ACC112 (cell line): ENCODE measurements around the gene BORCS5.
"Not testable (repeated sequence)": the region's sequence is repeated elsewhere in the genome, so short reads cannot be mapped to it uniquely, and the experiment has no call there.

Experiments
- H2AFZ ChIP-seq: fragments of 200-600 bp; sonication (generic); one replicate; pipeline ENCODE4 v1.6.0; 2017; ENCODE audit warnings: antibody characterized with exemption, low read length; ENCODE audit not compliant: unreplicated experiment
- H3K27ac ChIP-seq: fragments of 200-600 bp; sonication (generic); 2 replicates; pipeline ENCODE4 v1.5.1; 2014; ENCODE audit warnings: low read depth, mild to moderate bottlenecking, antibody characterized with exemption, low read length, moderate library complexity
- H3K27me3 ChIP-seq: fragments of 200-600 bp; sonication (generic); 2 replicates; pipeline ENCODE4 v1.6.1; 2014; ENCODE audit warnings: mild to moderate bottlenecking, antibody characterized with exemption, low read length, moderate library complexity, mixed read lengths; ENCODE audit not compliant: insufficient read depth
- H3K36me3 ChIP-seq: fragments of 200-600 bp; sonication (generic); 2 replicates; pipeline ENCODE4 v1.6.1; 2016; ENCODE audit warnings: mild to moderate bottlenecking, antibody characterized with exemption, low read length, moderate library complexity, mixed read lengths; ENCODE audit not compliant: insufficient read depth
- H3K4me1 ChIP-seq: fragments of 200-600 bp; sonication (generic); one replicate; pipeline ENCODE4 v1.6.1; 2016; ENCODE audit warnings: low read length, mixed read lengths; ENCODE audit not compliant: insufficient read depth, unreplicated experiment, control insufficient read depth
- H3K4me3 ChIP-seq: fragments of 200-600 bp; sonication (generic); 2 replicates; pipeline ENCODE4 v1.5.1; 2014; ENCODE audit warnings: mild to moderate bottlenecking, low read depth, low read length
- H3K79me2 ChIP-seq: fragments of 200-600 bp; sonication (generic); one replicate; pipeline ENCODE4 v1.6.0; 2016; ENCODE audit warnings: low read length; ENCODE audit not compliant: control insufficient read depth, unreplicated experiment, insufficient read depth

BORCS5 gene

DNA sequence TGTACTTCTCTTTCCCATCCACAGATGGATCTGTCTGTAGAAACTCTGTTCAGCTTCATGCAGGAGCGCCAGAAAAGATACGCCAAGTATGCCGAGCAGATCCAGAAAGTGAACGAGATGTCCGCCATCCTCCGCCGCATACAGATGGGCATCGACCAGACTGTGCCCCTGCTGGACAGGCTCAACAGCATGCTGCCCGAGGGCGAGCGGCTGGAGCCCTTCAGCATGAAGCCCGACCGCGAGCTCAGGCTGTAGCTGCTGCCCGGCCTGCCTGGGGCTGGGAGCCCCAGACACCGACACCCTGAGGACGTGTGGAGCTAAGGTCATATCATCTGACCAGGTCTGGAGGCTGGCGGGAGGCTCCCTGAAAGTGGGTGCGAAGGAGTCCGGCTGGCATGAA is 108.6 kb downstream of the BORCS5 start:
- Histone ChIP-seq H3K4me1 (no peaks in the 10 kb centered on the region), H3K27ac (no peak overlapping the region), H2AFZ (no peak overlapping the region), H3K36me3 (no peaks in the 10 kb centered on the region), H3K27me3 (no peaks in the 10 kb centered on the region), H3K79me2 (no peaks in the 10 kb centered on the region), H3K4me3 (no peak overlapping the region)

DNA sequence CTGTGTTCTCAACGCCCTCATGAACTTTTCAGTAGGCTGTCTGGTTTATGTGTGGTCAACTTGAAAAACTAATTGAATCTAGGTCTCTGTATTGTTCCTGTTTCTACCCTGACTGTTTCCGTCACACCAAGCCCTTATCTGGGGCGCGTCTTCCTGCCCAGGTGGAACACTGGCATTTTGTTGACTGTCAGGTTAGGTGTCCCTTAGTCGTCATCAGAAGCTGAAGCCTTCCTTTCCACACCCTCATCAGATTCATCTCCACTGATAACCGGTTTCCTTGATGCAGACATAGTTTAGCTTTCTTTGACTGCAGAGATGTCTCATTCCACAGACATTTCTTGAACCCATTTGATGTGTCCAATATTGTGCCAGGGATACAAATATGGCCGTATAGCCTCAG is 109.3 kb downstream of the BORCS5 start:
- Histone ChIP-seq H3K36me3 (no peaks in the 10 kb centered on the region), H3K4me3 (no peak overlapping the region), H3K4me1 (no peaks in the 10 kb centered on the region), H3K27ac (no peak overlapping the region), H3K27me3 (no peaks in the 10 kb centered on the region), H2AFZ (no peak overlapping the region), H3K79me2 (no peaks in the 10 kb centered on the region)

DNA sequence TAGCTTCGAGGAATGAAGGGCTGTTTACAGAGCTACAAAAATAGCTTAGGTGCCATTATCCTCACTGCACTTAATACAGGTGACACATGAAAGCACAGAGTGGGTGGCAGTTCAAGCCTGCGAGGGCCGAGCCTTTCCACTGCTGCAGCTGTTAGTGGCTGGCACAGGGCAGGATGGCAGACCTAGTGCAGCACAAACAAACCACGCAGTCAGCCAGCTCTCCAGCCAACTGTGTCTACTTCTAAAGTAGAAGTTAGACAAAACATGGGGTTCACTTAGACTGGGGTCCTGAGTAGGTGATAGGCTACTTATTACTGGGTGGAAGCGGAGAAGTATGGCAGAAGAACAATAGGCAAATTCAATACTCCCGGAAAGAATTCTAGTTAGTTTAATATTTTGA is 110.4 kb downstream of the BORCS5 start:
- Histone ChIP-seq H3K36me3 (no peaks in the 10 kb centered on the region), H2AFZ (no peak overlapping the region), H3K27ac (no peak overlapping the region), H3K4me1 (no peaks in the 10 kb centered on the region), H3K27me3 (no peaks in the 10 kb centered on the region), H3K79me2 (no peaks in the 10 kb centered on the region), H3K4me3 (no peak overlapping the region)

DNA sequence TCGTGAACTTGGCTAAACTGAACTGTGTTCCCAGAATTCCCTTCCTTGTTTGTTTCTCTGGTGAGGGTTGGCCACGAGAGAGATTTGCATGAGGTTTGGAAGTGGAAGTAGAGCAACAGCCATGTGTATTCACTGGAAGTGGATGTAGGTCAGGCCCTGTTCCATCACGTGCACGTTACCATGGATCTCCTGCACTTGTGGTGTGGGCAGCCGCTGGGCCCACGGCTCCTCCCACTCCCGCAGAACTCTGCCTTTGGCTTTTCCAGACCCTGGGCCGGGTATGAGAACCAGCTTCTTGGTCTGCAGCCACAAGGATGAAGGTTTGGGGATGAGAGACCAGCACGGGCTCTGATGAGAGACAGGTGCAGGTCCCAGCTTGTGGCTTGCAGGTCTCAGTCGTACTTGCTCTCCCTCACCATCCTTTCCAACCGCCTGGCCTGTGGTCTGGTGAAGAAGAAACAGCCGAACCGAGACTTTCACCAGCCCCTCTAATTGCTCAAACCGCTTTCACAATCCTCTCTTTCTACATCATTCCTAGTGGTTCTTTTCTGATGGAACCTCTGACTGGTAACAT is 110.9 kb downstream of the BORCS5 start:
- Histone ChIP-seq H3K79me2 (no peaks in the 10 kb centered on the region), H2AFZ (no peak overlapping the region), H3K4me1 (no peaks in the 10 kb centered on the region), H3K36me3 (no peaks in the 10 kb centered on the region), H3K27ac (no peak overlapping the region), H3K27me3 (no peaks in the 10 kb centered on the region), H3K4me3 (no peak overlapping the region)

- Histone ChIP-seq H2AFZ (no peak overlapping the region), H3K36me3 (no peaks in the 10 kb centered on the region), H3K4me3 (no peak overlapping the region), H3K27me3 (no peaks in the 10 kb centered on the region), H3K79me2 (no peaks in the 10 kb centered on the region), H3K27ac (no peak overlapping the region), H3K4me1 (no peaks in the 10 kb centered on the region)
Measured at GRCh38 chr12:12468575-12468974, 111.7 kb downstream of the BORCS5 start.

DNA sequence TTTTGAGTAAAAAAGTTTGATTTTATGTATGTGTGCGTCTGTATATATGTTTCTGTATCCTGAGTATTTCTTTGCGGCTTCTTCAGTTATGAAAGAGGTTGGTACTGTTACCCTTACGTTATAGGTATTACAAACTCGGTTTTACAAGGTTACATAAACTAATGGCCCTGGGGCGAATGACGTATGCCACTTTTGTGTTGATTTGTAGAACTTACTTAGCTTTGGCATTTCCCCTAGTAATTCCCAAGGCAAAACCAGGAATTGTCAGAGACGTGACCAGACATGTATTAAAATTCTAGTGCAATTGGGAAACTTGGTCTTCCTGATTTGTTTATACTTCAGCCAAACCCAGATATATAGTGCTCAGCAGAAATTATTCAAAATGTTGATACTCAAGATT is 112.5 kb downstream of the BORCS5 start:
- no peaks in the 10 kb centered on the region for H3K36me3 ChIP-seq
- no peaks in the 10 kb centered on the region for H3K27me3 ChIP-seq
- H2AFZ ChIP-seq, result no peak overlapping the region
- no peaks in the 10 kb centered on the region for H3K79me2 ChIP-seq
- no peak overlapping the region for H3K4me3 ChIP-seq
- H3K27ac ChIP-seq, result no peak overlapping the region
- no peaks in the 10 kb centered on the region for H3K4me1 ChIP-seq

DNA sequence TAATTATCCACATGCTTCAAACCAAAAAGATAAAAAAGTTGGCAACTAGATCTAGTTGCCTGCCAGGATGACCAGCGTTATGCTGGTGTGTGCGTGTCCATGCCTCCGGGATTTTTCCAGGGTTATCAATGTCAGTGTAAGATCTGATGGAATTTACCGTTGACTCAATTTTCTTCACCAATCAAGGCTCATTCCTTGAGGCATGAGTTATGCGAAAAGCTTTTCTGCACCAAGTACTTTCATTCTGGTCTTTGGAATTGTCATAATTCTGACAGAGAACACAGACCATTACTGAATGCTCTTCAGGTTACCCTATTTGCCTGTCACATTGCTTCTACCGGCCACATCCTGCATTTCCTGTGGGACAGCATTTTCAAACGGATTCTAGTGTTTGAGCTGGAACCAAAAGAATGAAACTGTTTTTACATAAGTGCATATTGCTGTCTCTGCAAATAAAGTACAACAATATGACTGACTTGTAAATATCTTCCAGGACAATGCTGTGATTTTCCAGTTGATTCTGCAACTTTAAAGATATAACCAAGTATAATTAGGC is 114.0 kb downstream of the BORCS5 start:
- Histone ChIP-seq H3K4me3 (no peak overlapping the region), H3K79me2 (no peaks in the 10 kb centered on the region), H2AFZ (no peak overlapping the region), H3K27me3 (no peaks in the 10 kb centered on the region), H3K4me1 (no peaks in the 10 kb centered on the region), H3K27ac (no peak overlapping the region), H3K36me3 (no peaks in the 10 kb centered on the region)

DNA sequence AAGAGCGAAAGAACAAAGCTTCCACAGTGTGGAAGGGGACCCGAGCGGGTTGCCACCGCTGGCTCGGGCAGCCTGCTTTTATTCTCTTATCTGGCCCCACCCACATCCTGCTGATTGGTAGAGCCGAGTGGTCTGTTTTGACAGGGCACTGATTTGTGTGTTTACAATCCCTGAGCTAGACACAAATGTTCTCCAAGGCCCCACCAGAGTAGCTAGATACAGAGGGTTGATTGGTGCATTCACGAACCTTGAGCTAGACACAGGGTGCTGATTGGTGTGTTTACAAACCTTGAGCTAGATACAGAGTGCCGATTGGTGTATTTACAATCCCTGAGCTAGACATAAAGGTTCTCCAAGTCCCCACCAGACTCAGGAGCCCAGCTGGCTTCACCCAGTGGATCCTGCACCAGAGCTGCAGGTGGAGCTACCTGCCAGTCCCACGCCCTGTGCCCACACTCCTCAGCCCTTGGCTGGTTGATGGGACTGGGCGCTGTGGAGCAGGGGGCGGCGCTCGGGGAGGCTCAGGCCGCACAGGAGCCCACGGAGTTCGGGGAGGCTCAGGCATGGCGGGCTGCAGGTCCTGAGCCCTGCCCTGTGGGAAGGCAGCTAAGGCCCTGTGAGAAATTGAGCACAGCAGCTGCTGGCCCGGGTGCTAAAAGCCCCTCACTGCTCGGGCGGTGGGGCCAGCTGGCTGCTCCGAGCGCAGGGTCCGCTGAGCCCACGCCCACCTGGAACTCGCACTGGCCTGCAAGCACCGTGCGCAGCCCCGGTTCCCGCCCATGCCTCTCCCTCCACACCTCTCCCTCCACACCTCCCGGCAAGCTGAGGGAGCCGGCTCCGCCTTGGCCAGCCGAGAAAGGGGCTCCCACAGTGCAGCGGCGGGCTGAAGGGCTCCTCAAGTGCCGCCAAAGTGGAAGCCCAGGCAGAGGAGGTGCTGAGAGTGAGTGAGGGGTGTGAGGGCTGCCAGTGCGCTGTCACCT is 115.4 kb downstream of the BORCS5 start:
- not testable (repeated sequence) for H3K27ac ChIP-seq, H2AFZ ChIP-seq, H3K79me2 ChIP-seq, H3K27me3 ChIP-seq, H3K4me3 ChIP-seq, H3K4me1 ChIP-seq, H3K36me3 ChIP-seq

DNA sequence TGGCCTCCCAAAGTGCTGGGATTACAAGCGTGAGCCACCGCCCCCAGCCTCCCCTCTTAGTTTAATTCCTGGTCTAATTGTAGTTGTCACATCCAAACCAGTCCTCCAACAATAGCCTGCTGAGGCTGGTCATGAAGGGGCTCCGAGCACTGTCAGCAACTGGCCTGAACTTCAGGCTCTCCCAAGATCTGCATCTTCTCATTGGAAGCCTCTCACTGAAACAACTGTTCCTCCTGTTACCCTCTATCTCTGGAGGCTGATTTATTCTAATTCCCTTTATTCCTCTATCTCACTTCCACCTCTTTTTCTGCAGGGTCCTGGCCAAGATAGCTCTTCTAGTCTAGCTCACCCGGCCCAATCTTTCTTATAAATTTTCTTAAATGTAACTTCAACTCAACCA is 116.3 kb downstream of the BORCS5 start:
- no peaks in the 10 kb centered on the region for H3K27me3 ChIP-seq
- no peak overlapping the region for H3K27ac ChIP-seq
- no peaks in the 10 kb centered on the region for H3K4me1 ChIP-seq
- H2AFZ ChIP-seq, result no peak overlapping the region
- H3K79me2 ChIP-seq, result no peaks in the 10 kb centered on the region
- H3K36me3 ChIP-seq, result no peaks in the 10 kb centered on the region
- H3K4me3 ChIP-seq, result no peak overlapping the region

GRCh38 chr12:12474471-12474928 is 117.6 kb downstream of the BORCS5 start:
- no peak overlapping the region for H2AFZ ChIP-seq
- no peak overlapping the region for H3K27ac ChIP-seq
- H3K4me1 ChIP-seq, result no peaks in the 10 kb centered on the region
- no peaks in the 10 kb centered on the region for H3K79me2 ChIP-seq
- no peaks in the 10 kb centered on the region for H3K36me3 ChIP-seq
- no peaks in the 10 kb centered on the region for H3K27me3 ChIP-seq
- no peak overlapping the region for H3K4me3 ChIP-seq
